GM20431 (cell line): Measurements from ENCODE around the gene TMEM54.

Source experiments
- in situ Hi-C: fragments of 300-500 bp; cut with MseI, MboI; formaldehyde crosslinking; loops from one replicate; pipeline ENCODE4 v1.15.0; 2020; ENCODE audit warnings: low sequenced_read_pairs; ENCODE audit not compliant: unreplicated experiment

The TMEM54 gene

GRCh38 chr1:32885676-32886003 lies 15.5 kb downstream of the TMEM54 start:
- in situ Hi-C loops: no loop called here

GRCh38 chr1:32884726-32885125 lies 16.5 kb downstream of the TMEM54 start:
- in situ Hi-C loops: no loop called here

GRCh38 chr1:32884032-32884372 lies 17.2 kb downstream of the TMEM54 start:
- in situ Hi-C loops: no loop called here

GRCh38 chr1:32883338-32884031 lies 17.7 kb downstream of the TMEM54 start:
- in situ Hi-C loops: no loop called here

GRCh38 chr1:32881871-32882850 lies 19.0 kb downstream of the TMEM54 start:
- in situ Hi-C loops: no loop called here

GRCh38 chr1:32881291-32881690 lies 19.9 kb downstream of the TMEM54 start:
- in situ Hi-C loops: no loop called here

- in situ Hi-C loops: no loop called here
Observed at GRCh38 chr1:32878637-32879041, 22.6 kb downstream of the TMEM54 start.

GRCh38 chr1:32878183-32878582 lies 23.0 kb downstream of the TMEM54 start:
- in situ Hi-C loops: no loop called here

GRCh38 chr1:32877211-32878110 lies 23.7 kb downstream of the TMEM54 start:
- in situ Hi-C loops: no loop called here

GRCh38 chr1:32876341-32877210 lies 24.6 kb downstream of the TMEM54 start:
- in situ Hi-C loops: no loop called here

GRCh38 chr1:32874860-32875752 lies 26.1 kb downstream of the TMEM54 start:
- in situ Hi-C loops: no loop called here

GRCh38 chr1:32873484-32873883 lies 27.7 kb downstream of the TMEM54 start:
- in situ Hi-C loops: no loop called here

GRCh38 chr1:32872192-32872460 lies 29.1 kb downstream of the TMEM54 start:
- in situ Hi-C loops: no loop called here

- in situ Hi-C loops: no loop called here
Observed at GRCh38 chr1:32871364-32872191, 29.6 kb downstream of the TMEM54 start.

GRCh38 chr1:32870615-32871363 lies 30.4 kb downstream of the TMEM54 start, which contains the start of gene FNDC5:
Gene FNDC5 (minus strand): TSS chr1:32870912.
- in situ Hi-C loops: no loop called here

GRCh38 chr1:32869923-32870614 lies 31.1 kb downstream of the TMEM54 start:
- in situ Hi-C loops: no loop called here
